GM18907 (cell line): ENCODE results near the gene NAPSA.
"Not testable (repeated sequence)": the region's sequence is repeated elsewhere in the genome, so short reads cannot be mapped to it uniquely, and the experiment has no call there.

Experiments used
- ATAC-seq: cut with Tn5 transposase; IDR thresholded peaks from one replicate; pipeline ENCODE4 v1.9.1; 2021; ENCODE audit warnings: mild to moderate bottlenecking, moderate library complexity; ENCODE audit not compliant: unreplicated experiment

Gene NAPSA

DNA sequence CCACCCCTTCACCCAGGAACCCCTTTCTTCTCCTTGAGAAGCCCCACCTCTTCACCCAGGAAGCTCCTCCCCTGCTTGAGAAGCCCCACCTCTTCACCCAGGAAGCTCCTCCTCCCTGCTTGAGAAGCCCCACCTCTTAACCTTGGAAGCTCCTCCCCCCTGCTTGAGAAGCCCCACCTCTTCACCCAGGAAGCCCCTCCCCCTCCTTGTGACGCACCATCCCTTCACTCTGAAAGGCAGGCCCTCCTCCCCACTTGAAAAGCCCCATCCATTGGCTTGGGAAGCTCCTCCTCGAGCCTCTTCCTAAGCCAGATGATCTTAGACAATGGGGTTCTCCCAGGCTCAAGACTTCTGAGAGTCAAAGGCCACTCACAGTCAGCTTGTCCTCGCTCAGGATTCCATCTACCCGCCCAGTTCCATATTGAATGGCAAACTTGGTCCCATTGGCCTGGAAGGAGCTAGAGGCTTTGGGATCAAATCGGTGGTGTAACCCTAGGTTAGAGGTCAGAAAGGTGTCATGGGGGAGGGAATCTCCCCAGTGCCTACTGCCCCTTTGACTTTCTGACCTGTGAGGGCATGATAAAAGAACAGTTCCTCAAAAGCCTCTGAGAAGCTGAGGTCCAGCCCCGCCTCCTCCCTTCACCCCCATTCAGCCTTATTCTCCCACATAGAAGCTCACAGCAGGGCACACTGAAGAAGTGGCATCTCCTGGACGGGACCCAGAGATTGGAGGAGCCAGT is 4.0 kb downstream of the NAPSA start:
- no peak for ATAC-seq

DNA sequence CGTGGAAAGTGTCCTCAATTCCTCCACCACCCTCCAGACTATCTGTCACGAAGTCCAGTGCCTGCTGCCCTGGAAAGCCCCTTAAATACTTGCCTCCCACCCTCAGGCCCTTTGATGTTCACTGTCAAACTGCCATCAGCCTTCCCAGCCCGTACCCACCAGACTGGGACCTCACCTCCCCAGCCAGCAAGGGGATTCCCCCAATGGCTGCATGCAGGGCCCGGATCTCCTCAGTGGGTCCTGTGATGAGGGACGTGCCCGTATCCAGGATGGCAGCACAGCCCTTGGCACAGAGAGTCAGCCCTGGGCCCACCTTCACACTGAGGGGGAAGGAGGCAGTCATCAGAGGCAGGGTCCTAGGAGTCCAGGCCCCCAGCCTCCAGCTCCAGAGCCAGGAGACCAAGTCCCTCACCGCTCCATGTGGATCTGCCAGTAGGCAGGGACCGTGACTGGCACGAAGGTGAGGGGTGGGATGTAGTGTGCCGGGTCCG is 6.1 kb downstream of the NAPSA start:
- no peak for ATAC-seq

DNA sequence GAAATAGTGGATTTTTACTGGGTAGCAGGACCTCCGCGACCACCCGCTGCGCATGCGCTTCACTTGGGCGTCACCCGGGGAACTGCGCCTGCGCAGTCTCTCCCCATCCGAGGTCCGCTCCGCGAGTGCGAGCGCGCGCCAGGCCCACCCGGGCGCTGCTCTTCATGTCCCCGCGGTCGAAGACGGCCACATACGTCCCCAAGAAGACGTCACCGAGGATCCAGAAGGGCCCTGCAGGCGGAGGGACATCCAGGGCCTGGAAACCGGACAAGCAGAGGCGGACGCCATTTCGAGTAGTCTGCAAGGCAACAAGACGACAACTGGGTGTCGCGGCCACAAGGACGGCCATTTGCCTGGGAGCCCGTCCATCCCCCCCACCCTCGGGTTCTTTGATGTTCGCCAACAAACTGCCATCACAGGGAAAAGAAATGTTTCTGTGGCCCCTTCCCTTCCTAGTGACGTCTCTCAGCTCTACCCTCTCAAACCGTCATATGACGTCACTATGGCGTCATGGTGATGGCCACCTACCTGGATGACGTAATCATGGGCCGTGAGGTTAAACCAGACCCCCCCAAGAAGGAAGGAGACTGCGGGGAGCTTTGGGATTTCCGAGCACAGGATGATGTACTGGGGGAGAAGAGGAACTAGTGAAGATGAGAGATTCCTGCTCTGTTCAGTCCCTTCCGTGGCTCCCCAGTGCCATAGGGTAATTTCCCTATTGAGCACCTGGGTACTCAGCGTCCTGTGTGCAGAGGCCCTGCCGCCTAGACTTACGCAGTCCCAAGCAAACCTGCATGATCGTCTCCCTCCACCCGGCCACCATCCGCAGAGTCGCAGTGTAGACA is 6.7 kb downstream of the NAPSA start:
- no peak for ATAC-seq

- ATAC-seq: no peak
These were observed 8.0 kb downstream of the NAPSA start for GRCh38 chr19:50357178-50358100.

DNA sequence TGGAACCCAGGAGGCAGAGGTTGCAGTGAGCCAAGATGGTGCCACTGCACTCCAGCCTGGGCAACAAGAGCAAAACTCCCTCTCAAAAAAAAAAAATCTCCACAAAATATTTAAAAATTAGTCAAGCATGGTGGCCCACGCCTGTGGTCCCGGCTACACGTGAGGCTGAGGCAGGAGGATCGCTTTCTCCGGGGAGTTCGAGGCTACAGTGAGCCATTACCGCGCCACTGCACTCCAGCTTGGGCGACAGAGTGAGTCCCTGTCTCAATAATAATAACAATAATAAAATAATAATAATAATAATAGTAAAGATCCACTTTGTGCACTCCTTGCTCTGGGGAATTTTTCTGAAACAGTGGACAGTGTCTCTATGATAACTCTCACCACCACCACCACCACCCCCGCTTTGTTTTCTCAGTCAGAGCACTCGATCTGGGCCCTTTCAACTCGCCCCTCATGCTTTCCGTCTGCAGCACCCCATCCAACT is 8.7 kb downstream of the NAPSA start:
- ATAC-seq: no peak

- not testable (repeated sequence) for ATAC-seq
These were observed 12.0 kb downstream of the NAPSA start for GRCh38 chr19:50353487-50353880.

DNA sequence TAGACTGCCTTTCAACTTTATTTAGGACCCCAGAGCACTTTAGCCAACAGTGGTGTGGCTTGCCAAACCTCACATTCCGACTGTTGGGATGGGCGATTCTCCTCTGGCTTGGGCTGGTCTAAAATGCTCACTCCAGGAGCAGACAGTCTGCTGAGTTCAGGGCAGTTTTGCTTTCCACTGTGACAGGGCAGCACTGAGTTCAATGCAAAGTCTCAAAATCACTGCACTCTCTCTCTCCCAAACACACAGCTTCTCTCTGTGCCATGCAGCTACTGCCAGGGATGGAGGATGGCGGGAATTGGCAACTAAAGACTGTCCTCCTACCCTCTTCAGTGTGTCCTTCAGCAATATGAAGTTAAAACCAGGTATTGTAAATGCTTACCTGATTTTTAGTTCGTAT is 13.2 kb downstream of the NAPSA start:
- ATAC-seq: no peak

GRCh38 chr19:50349277-50350057 is 16.0 kb downstream of the NAPSA start:
- no peak for ATAC-seq

DNA sequence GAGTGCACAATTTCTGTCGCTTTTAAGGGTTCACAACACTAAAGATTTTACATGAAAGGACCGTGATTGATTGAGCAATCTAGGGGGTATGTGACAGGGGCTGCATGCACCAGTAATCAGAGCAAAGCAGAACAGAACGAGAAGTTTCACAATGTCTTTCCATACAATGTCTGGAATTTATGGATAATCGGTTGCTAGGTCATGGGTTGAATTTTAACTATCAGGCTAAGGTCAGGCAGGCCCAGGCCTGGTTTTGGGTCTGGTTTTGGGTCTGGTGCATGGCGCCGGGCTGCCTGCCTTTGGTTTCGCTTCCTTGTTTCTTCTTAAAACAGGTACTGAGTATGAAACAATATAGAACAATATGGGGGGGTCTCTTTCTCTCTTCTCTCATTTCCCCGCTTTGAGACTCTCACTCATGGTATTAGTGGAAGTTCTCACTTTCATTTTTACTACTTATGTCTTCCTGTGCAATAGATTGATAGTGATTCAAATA is 18.3 kb downstream of the NAPSA start:
- peak; percentile 51 for ATAC-seq

DNA sequence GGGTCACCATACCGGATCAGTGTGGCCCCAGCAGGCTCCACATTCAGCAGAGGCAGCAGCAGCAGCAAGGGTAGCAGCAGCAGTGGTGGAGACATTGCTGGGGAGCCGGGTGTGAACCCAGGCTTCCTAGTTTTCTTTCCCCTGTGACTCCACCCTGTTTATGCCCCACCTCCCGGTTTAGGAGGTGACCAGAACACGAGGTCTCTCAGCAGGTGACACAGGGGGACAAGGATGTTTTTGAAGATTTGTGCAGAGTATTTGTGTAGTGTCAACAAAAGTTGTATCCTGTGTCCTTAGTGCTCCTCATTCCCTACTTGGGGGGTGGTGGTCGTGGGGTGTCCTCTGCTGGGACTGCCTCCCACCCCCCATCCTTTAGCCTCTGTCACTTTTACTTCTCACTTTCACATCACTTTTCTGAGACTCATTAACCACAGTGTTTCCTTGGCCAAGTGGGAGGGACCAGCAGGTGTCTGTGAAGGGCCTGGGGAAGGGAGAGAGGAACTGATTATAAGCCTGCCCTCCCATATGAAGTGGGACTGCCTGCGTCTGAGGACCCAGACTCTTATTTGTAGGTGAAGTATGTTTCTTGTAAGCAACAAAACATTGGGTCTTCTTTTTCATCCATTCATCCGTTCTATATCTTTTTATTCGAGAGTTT is 20.6 kb downstream of the NAPSA start:
- peak; percentile 45 for ATAC-seq

DNA sequence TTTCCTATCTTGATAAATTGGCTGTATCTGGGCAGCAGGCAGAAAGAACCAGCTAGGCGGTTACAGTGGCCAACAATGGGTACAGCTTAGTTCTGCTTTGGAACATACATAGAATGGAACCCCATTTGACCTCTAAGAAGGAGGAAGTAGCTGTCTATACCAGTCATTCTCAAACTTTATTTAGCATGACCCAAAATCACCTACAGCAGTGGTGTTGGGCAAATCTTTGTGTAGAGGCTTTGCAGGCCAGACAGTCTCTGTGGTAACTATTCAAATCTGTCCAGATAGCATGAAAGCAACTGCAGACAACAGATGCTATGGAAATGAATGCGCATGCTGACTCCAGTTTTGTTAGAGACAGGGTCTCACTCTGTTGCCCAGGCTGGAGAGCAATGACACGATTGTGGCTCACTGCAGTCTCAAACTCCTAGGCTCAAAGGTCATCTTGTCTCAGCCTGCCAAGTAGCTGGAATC is 24.3 kb downstream of the NAPSA start:
- peak; percentile 51 for ATAC-seq

DNA sequence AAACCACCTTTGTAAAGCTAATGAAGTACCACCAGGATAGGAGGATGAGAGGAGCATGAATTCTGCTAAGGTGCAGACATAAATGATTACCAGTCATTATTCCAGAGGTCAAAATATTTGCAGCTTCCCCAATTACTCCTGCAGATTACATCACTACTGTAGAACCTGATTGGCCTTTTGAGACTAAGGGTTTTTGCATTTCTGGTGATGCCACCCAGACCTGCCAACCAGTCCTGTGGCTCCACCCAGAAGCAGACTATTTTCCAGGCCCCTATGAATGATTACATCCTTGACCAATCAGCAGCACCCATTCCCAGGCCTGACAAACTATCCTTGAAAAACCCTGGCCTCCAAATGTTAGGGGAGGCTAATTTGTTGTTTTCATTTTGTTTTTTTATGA is 25.1 kb downstream of the NAPSA start:
- no peak for ATAC-seq

GRCh38 chr19:50337031-50337430 is 28.4 kb downstream of the NAPSA start:
- ATAC-seq: not testable (repeated sequence)

- ATAC-seq: no peak
These were observed 30.6 kb downstream of the NAPSA start for GRCh38 chr19:50334741-50335421.

DNA sequence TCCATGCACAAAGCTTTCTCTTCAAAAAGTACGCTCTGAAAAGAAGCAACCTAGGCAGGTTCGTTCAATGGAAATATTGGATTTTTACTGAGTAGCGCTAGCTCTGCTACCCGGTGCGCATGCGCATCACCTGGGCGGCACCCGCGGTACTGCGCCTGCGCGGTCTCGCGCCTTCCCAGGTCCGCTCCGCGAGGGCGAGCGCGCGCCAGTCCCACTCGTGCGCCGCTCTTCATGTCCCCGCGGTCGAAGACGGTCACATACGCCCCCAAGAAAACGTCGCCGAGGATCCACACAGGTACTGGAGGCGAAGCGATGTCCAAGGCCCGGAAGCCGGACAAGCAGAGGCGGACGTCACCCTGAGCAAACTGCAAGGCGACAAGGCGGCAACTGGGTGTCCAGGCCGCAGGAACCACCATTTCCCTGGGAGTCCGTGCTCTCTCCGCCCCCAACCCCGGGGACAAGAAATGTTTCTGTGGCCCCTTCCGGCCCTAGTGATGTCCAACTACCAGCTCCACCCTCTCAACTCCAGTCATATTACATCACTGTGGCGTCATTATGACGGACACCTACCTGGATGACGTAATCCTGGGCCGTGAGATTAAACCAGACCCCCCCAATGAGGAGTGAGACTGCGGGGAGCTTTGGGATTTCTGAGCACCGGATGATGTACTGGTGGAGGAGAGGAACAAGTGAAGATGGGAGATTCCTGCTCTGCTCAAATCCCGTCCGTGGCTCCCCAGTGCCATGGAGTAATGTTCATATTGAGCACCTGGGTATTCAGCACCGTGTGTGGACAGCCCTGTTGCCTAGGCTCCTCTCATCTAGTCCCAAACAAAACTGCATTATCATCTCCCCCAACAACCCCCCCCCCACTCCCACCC is 31.5 kb downstream of the NAPSA start:
- peak; percentile 27 for ATAC-seq

DNA sequence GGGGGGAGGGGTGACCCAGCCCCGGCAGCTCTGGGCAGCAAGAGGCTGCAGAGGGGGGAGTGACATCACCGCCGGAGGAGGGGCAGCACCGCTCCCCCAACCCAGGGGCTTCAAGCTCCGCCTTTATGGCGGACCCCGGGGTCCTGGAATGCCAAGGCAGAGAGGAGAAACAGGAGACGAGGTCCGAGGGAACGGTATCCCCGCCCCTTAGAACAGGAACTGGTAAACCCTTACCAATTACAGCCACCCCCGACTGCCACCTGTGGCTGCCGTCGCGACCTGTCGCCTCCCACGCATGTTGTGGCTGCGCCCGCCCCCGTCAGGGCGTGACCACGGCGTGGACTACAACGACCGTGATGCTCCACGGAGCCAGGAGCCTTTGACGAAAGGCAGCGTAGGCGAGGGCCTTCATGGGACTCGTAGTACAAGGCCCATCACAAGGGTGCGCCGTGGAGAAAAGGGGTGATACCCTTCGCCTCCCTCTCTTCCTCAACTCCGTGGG is 32.2 kb downstream of the NAPSA start:
- ATAC-seq: peak; percentile 53

DNA sequence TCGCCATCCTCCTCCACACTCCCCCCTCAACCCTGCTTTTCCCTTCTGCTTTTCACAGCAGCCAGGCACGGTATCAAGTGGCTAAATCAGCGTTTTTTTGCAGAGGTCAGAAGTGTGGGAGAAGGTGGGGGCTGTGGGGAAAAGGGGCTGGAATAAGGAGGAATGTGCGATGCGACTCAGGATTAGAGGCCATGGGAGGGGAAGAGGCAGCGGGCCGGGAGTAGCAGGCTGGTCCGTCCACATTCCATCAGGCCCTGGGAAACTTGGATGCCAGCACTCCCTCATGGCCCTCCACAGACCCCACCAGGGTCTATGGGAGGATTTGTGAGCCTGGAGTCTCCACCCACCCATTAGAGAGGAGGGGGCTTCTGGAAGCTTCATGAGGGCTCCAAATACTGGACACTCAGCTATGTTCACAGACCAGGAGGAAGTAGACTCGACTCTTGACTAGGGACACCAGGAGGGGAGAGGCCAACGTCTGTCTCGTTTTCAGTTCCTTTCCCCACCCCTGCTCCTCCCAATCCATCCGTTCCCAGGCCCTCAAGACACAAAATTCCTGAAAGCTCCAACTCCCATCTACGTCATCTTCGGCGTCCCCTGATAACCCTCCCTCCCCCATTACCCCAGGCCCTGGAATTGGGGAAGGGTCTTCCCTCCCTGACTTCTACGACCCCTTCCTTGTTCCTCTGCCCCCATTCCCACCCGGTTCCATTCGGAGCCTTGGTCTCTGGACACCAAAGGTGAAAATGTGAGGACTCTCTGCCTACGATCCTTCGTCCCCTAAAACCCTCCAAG is 33.0 kb downstream of the NAPSA start:
- ATAC-seq: no peak
